KOPT-K1 (cell line): ENCODE measurements around the gene KIF21A.

Source experiments
- H3K27ac ChIP-seq: fragments of 200-600 bp; sonication (generic); 2 replicates; pipeline ENCODE4 v1.5.1; 2016; ENCODE audit warnings: antibody characterized with exemption, mild to moderate bottlenecking, low read depth, low read length; ENCODE audit not compliant: poor library complexity, severe bottlenecking
- H3K36me3 ChIP-seq: fragments of 200-600 bp; sonication (generic); 2 replicates; pipeline ENCODE4 v1.5.1; 2017; ENCODE audit warnings: antibody characterized with exemption, mild to moderate bottlenecking, low read length, moderate library complexity; ENCODE audit not compliant: insufficient read depth
- H3K9me3 ChIP-seq: fragments of 200-600 bp; sonication (generic); 2 replicates; pipeline ENCODE4 v1.5.1; 2017; ENCODE audit warnings: antibody characterized with exemption, low read length, mild to moderate bottlenecking; ENCODE audit not compliant: insufficient read depth, poor library complexity, severe bottlenecking

The KIF21A gene

GRCh38 chr12:39351153-39351552 lies 91.8 kb downstream of the KIF21A start:
- H3K27ac ChIP-seq = no peak overlapping the region
- no peaks in the 10 kb centered on the region for H3K36me3 ChIP-seq
- H3K9me3 ChIP-seq = no peaks in the 10 kb centered on the region

DNA sequence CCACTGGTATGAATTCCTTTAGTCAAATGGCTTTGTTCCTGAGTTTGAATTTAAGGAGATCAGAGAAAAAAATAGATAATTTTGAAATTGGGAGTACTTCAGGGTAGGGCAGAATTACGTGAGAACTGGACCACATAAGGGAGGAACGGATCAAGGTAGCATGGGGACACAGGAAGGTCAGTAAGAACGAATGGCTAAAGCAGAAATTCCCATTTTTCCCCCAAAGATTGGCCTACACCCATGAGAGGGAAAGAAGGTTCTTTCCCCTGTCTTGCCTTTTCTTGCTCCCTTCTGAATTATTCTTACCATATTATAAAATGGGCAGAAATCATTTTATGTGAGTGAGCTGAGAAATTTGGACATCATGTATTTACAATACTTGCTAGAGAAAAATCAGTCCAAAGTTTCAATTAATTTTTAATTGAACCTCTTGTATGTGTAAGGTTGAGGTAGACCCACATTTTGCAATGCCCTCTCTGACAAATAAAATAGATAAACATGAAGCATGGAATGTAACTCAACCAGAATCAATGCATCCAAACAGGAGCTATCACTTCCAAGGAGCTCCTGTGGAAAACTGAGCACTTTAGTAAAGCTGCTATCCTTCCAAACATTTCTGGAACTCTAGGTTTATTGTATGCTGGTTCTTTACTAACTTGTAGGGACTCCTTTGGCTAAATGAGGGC lies 93.8 kb downstream of the KIF21A start:
- H3K36me3 ChIP-seq = no peaks in the 10 kb centered on the region
- no peak overlapping the region for H3K27ac ChIP-seq
- no peaks in the 10 kb centered on the region for H3K9me3 ChIP-seq

- H3K27ac ChIP-seq = no peak overlapping the region
- H3K9me3 ChIP-seq = no peaks in the 10 kb centered on the region
- no peaks in the 10 kb centered on the region for H3K36me3 ChIP-seq
Observed at GRCh38 chr12:39348523-39348922, 94.4 kb downstream of the KIF21A start.

DNA sequence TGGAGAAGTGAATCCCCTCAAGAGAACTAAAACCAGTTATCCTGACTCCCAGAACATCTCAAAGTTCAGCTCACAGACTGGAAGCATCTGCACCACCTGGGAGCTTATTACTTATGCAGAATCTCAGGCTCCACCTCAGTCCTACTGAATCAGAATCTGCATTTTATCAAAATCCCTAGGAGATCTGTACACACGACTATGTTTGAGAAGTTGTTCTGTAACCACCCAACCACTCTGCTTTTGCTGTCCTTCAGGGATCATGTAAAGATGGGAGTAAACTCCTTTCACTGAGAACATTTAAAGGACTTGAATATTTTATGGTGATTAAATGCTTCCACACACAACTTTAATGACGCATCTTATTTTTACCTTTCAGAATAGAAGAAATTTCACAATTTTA lies 98.0 kb downstream of the KIF21A start:
- no peak overlapping the region for H3K27ac ChIP-seq
- no peaks in the 10 kb centered on the region for H3K36me3 ChIP-seq
- H3K9me3 ChIP-seq = no peaks in the 10 kb centered on the region

DNA sequence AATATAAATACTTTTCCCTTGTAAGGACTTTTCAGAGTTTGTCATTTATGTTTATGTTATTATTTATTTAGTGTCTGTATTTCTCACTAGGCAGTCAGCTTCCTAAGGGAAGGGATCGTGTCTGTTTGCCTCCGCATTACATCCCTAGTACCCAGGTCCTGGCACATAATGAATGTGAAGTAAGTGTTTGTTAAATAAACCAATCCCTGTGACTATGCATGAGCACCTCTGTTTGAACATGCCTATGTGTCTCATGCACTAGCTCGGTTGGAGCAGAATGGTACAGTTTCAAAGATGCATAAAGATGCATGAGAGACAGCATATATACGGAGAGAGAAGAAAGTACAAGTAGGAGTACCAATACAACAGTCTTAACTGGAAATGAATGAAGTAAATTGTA lies 99.3 kb downstream of the KIF21A start:
- Histone ChIP-seq H3K36me3 (no peaks in the 10 kb centered on the region), H3K27ac (no peak overlapping the region), H3K9me3 (no peaks in the 10 kb centered on the region)

- no peak overlapping the region for H3K27ac ChIP-seq
- H3K36me3 ChIP-seq = no peaks in the 10 kb centered on the region
- no peaks in the 10 kb centered on the region for H3K9me3 ChIP-seq
Observed at GRCh38 chr12:39341761-39342160, 101.2 kb downstream of the KIF21A start.

- H3K27ac ChIP-seq = no peak overlapping the region
- no peaks in the 10 kb centered on the region for H3K9me3 ChIP-seq
- H3K36me3 ChIP-seq = no peaks in the 10 kb centered on the region
Observed at GRCh38 chr12:39341179-39341578, 101.7 kb downstream of the KIF21A start.

- Histone ChIP-seq H3K36me3 (no peaks in the 10 kb centered on the region), H3K9me3 (no peaks in the 10 kb centered on the region), H3K27ac (no peak overlapping the region)
Observed at GRCh38 chr12:39332661-39333175, 110.2 kb downstream of the KIF21A start.

DNA sequence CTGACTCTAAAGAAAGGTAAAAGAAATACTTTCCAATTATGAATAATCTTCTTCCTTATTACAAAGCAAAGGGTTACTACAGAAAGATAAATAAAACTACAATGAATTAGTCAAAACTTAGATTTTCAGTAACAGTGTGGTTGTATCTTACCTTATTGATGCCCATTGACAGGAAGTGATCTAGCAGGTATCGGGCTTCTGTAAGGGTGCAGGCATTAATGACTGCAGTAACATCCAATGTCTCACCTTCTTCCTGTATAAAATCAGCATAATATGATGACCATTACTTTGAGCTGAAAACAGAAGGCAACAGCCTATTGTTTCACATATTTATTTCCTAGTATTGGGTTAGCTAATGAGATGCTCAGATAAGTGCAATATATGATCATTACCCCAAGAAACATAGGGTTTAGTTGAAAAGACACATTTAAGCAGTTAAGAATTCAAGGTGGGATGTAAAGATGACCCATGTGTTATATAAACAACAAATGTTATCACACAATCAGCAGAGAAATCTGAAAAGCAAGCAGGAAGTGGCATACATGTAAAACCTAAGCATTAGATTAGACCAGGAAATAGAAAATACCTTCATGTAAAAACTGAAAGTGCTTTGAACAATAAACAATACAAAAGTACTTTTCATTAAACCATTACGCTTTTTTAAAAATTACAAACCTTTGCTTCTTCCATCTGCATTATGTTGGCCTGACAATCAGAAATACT lies 111.2 kb downstream of the KIF21A start:
- Histone ChIP-seq H3K27ac (no peak overlapping the region), H3K36me3 (no peaks in the 10 kb centered on the region)

DNA sequence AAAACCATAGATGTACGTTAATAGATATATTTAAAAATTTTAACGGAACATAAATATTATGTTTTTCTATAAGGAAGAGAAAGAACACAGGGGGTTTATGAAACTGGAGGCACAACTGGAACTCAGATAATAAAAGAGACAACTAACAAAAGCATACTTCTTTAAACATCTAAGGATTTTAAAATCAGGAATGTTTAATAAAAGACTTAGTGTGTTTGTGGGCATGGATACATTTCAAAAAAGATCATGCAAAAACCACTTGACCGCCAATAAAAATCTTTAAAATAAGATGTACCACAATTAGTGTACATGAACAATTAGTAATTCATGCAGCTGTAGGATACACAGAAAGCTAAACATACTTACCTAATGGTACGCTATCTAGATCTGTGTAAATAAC lies 113.0 kb downstream of the KIF21A start:
- H3K9me3 ChIP-seq = no peaks in the 10 kb centered on the region
- no peaks in the 10 kb centered on the region for H3K36me3 ChIP-seq
- no peak overlapping the region for H3K27ac ChIP-seq

More for the DNA sequence above, 111.2 kb downstream of the KIF21A start:
- no peaks in the 10 kb centered on the region for H3K9me3 ChIP-seq

DNA sequence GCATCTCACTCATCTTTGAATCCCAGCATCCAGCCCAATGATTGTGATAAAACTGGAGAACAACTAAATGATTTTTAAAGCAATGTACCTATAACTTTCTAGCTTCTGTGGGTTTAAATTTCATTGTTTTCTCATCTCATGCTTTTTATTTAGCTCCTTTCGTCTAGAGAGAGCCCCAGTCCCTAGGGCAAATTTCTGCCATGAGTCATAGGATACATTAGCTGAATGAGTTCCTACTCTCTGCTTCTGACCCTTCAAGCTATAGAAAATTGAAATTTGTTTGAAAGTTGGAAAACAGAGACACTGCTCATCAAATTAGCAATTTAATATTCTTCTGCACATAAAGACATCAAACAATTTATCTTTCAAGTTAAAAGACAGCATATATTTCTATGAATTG lies 113.9 kb downstream of the KIF21A start:
- Histone ChIP-seq H3K36me3 (no peaks in the 10 kb centered on the region), H3K9me3 (no peaks in the 10 kb centered on the region), H3K27ac (no peak overlapping the region)

GRCh38 chr12:39327965-39328364 lies 115.0 kb downstream of the KIF21A start:
- Histone ChIP-seq H3K27ac (no peak overlapping the region), H3K36me3 (no peaks in the 10 kb centered on the region), H3K9me3 (no peaks in the 10 kb centered on the region)

GRCh38 chr12:39327510-39327909 lies 115.4 kb downstream of the KIF21A start:
- no peak overlapping the region for H3K27ac ChIP-seq
- H3K9me3 ChIP-seq = no peaks in the 10 kb centered on the region
- no peaks in the 10 kb centered on the region for H3K36me3 ChIP-seq

GRCh38 chr12:39319180-39319579 lies 123.7 kb downstream of the KIF21A start:
- H3K27ac ChIP-seq = no peak overlapping the region
- no peaks in the 10 kb centered on the region for H3K36me3 ChIP-seq
- H3K9me3 ChIP-seq = no peaks in the 10 kb centered on the region

GRCh38 chr12:39314547-39314946 lies 128.4 kb downstream of the KIF21A start:
- Histone ChIP-seq H3K36me3 (no peaks in the 10 kb centered on the region), H3K27ac (no peak overlapping the region)

GRCh38 chr12:39309516-39309915 lies 133.4 kb downstream of the KIF21A start:
- no peak overlapping the region for H3K27ac ChIP-seq
- H3K36me3 ChIP-seq = no peaks in the 10 kb centered on the region
- H3K9me3 ChIP-seq = no peaks in the 10 kb centered on the region

More at GRCh38 chr12:39314547-39314946, 128.4 kb downstream of the KIF21A start:
- H3K9me3 ChIP-seq = no peaks in the 10 kb centered on the region
